ENCODE results near the gene MUC6. TPM values are rescaled to one million over a fixed set of nuclear protein-coding genes. Genes with fewer than 3 reads are reported as not detected.

Gene MUC6
- polyA plus RNA-seq, 1 of the 3 experiments (the other 2 are of a cell fraction) = not detected

DNA sequence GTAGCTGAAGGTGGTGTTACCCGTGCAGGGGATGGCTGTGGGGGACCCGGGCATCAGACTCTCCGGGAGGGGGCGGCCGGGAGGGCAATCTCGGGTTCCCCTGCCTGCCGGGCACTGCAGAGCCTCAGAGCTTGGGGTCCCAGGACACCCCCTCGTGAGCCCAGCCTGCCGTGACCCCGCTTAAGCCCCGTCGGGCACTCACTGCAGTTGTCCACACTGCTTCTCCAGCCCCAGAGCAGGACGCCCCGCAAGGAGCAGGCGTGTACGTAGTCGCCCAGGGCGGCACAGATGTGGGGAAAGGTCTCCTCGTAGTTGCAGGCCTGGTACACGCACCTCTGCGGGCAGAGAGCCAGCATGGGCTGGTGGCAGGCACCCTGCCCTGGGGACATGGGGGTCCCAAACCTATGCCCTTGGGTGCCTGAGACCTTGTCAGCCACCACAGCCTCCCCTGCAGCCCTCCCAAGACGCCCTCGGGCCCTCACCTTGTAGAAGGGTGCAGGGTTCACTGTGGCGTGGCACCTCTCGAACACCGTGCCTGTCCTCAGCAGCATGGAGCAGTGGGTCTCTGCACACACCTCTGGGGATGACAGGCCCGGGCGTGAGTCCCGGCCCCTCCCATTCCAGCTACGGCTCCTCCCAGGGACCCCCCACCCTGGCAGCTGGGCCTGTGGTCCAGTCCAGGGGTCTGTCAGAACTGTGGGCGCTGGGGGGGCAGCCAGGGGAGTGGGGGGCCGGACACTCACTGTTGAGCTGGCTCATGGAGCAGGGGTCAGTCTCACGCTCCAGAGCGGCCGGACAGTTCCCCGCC, 8.8 kb downstream of the MUC6 start:
- ChIA-PET CTCF (interaction anchor here (1.0 to 1.1 kb wide), 2 partner anchors 23 to 24 kb away, joined by 3 read pairs; no protein-coding TSS in a partner anchor), POLR2A (no interaction called here)
- no peak for TF ChIP-seq ELF1 (IDR thresholded peaks at IDR 0.05)
- no peak for TF ChIP-seq GATA2 (CRISPR knock-in tag; IDR thresholded peaks at IDR 0.05)
- no peak for TF ChIP-seq TEAD4 (IDR thresholded peaks at IDR 0.05; ENCODE audit: borderline replicate concordance, insufficient read depth)
- no peak for TF ChIP-seq NRF1 (IDR thresholded peaks at IDR 0.05; ENCODE audit: low read depth, low read length)
- TF ChIP-seq, protein P1, sequence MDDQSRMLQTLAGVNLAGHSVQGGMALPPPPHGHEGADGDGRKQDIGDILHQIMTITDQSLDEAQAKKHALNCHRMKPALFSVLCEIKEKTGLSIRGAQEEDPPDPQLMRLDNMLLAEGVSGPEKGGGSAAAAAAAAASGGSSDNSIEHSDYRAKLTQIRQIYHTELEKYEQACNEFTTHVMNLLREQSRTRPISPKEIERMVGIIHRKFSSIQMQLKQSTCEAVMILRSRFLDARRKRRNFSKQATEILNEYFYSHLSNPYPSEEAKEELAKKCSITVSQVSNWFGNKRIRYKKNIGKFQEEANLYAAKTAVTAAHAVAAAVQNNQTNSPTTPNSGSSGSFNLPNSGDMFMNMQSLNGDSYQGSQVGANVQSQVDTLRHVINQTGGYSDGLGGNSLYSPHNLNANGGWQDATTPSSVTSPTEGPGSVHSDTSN (IDR thresholded peaks at IDR 0.05) = no peak
- TF ChIP-seq NFIC (IDR thresholded peaks at IDR 0.05; ENCODE audit: borderline replicate concordance) = no peak
- TF ChIP-seq EP300 (IDR thresholded peaks at IDR 0.05; ENCODE audit: borderline replicate concordance in 1 of 2, low read depth in 1 of 2, low read length in 1 of 2) = no peak
- TF ChIP-seq FOXJ3 (CRISPR knock-in tag; IDR thresholded peaks at IDR 0.05) = no peak
- TF ChIP-seq USF1 (IDR thresholded peaks at IDR 0.05; ENCODE audit: borderline replicate concordance, low read depth) = no peak
- no peaks in the 10 kb centered on the region for H3K36me3 ChIP-seq (replicated peaks in 1 of 2; ENCODE audit: control insufficient read depth in 1 of 2, insufficient read depth in 2 of 2, low read length in 1 of 2)
- no peak overlapping the region for H2AFZ ChIP-seq (ENCODE audit: low read depth)
- H3K9ac ChIP-seq = no peak overlapping the region
- H3K4me3 ChIP-seq (ENCODE audit: low read depth in 2 of 2, low read length in 1 of 2) = no peak overlapping the region
- H3K27ac ChIP-seq (ENCODE audit: low read depth in 2 of 2, low read length in 1 of 2) = no peak overlapping the region
- no peaks in the 10 kb centered on the region for H4K20me1 ChIP-seq (ENCODE audit: insufficient read depth)
- H3K79me2 ChIP-seq (ENCODE audit: insufficient read depth) = no peaks in the 10 kb centered on the region
- no peak overlapping the region for H3K4me2 ChIP-seq
- no peak for DNase-seq
- WGBS (ENCODE audit: low lambda C conversion rate) = 40% methylated on average over 1 of the region's 36 CpGs
- H3K9me2 ChIP-seq = no peaks in the 10 kb centered on the region
- H3K9me3 ChIP-seq = no peaks in the 10 kb centered on the region
- H3K4me1 ChIP-seq (ENCODE audit: control insufficient read depth in 1 of 2, insufficient read depth in 2 of 2, low read depth in 1 of 2, low read length in 1 of 2) = no peaks in the 10 kb centered on the region
- no peaks in the 10 kb centered on the region for H3K27me3 ChIP-seq (ENCODE audit: insufficient read depth)
- H3F3A ChIP-seq (replicated peaks; ENCODE audit: insufficient read depth) = no peaks in the 10 kb centered on the region

- WGBS (ENCODE audit: low lambda C conversion rate) = 85% methylated on average over 26 of the region's 46 CpGs
- no peaks in the 10 kb centered on the region for H3K27me3 ChIP-seq (ENCODE audit: insufficient read depth)
- no peak for DNase-seq
- no peaks in the 10 kb centered on the region for H3K9me2 ChIP-seq
- no peaks in the 10 kb centered on the region for H3K36me3 ChIP-seq (replicated peaks in 1 of 2; ENCODE audit: control insufficient read depth in 1 of 2, insufficient read depth in 2 of 2, low read length in 1 of 2)
- ChIA-PET POLR2A (no interaction called here), CTCF (interaction anchor here (1.0 kb wide), 1 partner anchor 25 kb away, joined by 3 read pairs; no protein-coding TSS in a partner anchor)
- H2AFZ ChIP-seq (ENCODE audit: low read depth) = no peak overlapping the region
- no peak for TF ChIP-seq USF2 (IDR thresholded peaks at IDR 0.05; ENCODE audit: borderline replicate concordance, low read depth, low read length)
- TF ChIP-seq, protein P2, sequence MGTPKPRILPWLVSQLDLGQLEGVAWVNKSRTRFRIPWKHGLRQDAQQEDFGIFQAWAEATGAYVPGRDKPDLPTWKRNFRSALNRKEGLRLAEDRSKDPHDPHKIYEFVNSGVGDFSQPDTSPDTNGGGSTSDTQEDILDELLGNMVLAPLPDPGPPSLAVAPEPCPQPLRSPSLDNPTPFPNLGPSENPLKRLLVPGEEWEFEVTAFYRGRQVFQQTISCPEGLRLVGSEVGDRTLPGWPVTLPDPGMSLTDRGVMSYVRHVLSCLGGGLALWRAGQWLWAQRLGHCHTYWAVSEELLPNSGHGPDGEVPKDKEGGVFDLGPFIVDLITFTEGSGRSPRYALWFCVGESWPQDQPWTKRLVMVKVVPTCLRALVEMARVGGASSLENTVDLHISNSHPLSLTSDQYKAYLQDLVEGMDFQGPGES (IDR thresholded peaks at IDR 0.05; ENCODE audit: low read depth, low read length) = no peak
- TF ChIP-seq TEAD4 (IDR thresholded peaks at IDR 0.05; ENCODE audit: borderline replicate concordance, insufficient read depth) = no peak
- no peak for TF ChIP-seq USF1 (IDR thresholded peaks at IDR 0.05; ENCODE audit: borderline replicate concordance, low read depth)
- TF ChIP-seq TAF1 (IDR thresholded peaks at IDR 0.05; ENCODE audit: borderline replicate concordance, low read depth, low read length) = no peak
- no peak for TF ChIP-seq EP300 (IDR thresholded peaks at IDR 0.05; ENCODE audit: borderline replicate concordance in 1 of 2, low read depth in 1 of 2, low read length in 1 of 2)
- TF ChIP-seq NFIC (IDR thresholded peaks at IDR 0.05; ENCODE audit: borderline replicate concordance) = no peak
- TF ChIP-seq, protein P3, sequence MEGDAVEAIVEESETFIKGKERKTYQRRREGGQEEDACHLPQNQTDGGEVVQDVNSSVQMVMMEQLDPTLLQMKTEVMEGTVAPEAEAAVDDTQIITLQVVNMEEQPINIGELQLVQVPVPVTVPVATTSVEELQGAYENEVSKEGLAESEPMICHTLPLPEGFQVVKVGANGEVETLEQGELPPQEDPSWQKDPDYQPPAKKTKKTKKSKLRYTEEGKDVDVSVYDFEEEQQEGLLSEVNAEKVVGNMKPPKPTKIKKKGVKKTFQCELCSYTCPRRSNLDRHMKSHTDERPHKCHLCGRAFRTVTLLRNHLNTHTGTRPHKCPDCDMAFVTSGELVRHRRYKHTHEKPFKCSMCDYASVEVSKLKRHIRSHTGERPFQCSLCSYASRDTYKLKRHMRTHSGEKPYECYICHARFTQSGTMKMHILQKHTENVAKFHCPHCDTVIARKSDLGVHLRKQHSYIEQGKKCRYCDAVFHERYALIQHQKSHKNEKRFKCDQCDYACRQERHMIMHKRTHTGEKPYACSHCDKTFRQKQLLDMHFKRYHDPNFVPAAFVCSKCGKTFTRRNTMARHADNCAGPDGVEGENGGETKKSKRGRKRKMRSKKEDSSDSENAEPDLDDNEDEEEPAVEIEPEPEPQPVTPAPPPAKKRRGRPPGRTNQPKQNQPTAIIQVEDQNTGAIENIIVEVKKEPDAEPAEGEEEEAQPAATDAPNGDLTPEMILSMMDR (IDR thresholded peaks at IDR 0.05) = no peak
- no peak overlapping the region for H3K27ac ChIP-seq (ENCODE audit: low read depth in 2 of 2, low read length in 1 of 2)
- no peak overlapping the region for H3K4me2 ChIP-seq
- H3F3A ChIP-seq (replicated peaks; ENCODE audit: insufficient read depth) = no peaks in the 10 kb centered on the region
- no peaks in the 10 kb centered on the region for H4K20me1 ChIP-seq (ENCODE audit: insufficient read depth)
- no peaks in the 10 kb centered on the region for H3K79me2 ChIP-seq (ENCODE audit: insufficient read depth)
- H3K4me1 ChIP-seq (ENCODE audit: control insufficient read depth in 1 of 2, insufficient read depth in 2 of 2, low read depth in 1 of 2, low read length in 1 of 2) = no peaks in the 10 kb centered on the region
- H3K9ac ChIP-seq = no peak overlapping the region
- H3K9me3 ChIP-seq = no peaks in the 10 kb centered on the region
- H3K4me3 ChIP-seq (ENCODE audit: low read depth in 2 of 2, low read length in 1 of 2) = no peak overlapping the region
These were observed 9.7 kb downstream of the MUC6 start for GRCh38 chr11:1026641-1027482.

Data from SK-N-SH (cell line).